Stomach (tissue), 4 donors: Measurements from ENCODE around the gene TM4SF18.

Experiments
- EP300 ChIP-seq: sonication (generic); formaldehyde crosslinking; IDR thresholded peaks from one replicate; pipeline ENCODE4 v1.6.1; 2017; ENCODE audit warnings: antibody characterized with exemption
- POLR2AphosphoS5 ChIP-seq, 3 donors: sonication (generic); formaldehyde crosslinking; IDR thresholded peaks; one replicate each; pipeline ENCODE4 v1.6.1; 2016; ENCODE audit warnings: antibody characterized with exemption in 3 of 3
- TF ChIP-seq, protein P1 (sequence below), 7 experiments: fragments of 450-650 bp in 4 of 7; fragments of 200-600 bp in 3 of 7; sonication (generic) in 3 of 7; IDR thresholded peaks; one replicate each; pipeline ENCODE4 v1.5.1; 2016 to 2019; ENCODE audit warnings: antibody characterized with exemption in 7 of 7, control low read depth in 2 of 7, mild to moderate bottlenecking in 1 of 7

DNA sequence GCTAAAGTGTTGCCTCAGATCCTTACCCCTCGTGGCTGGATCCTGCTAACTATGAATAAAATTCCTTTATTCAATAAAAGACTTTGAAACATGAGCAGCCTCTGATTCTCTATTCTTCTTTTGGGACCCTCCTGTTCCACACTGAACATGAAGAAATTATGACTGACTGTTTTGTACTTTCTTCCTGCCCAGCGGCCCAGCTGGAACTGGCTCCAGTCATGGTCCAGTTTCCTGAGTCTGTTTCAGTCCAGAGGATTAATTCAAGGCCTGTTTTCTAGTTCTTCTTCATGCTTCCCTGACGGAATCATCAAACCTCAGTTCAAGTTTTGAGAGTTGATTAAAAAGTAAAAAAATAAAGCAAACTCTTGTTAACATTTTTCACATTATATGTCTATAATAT, 59.2 kb downstream of the TM4SF18 start:
- TF ChIP-seq, protein P1, sequence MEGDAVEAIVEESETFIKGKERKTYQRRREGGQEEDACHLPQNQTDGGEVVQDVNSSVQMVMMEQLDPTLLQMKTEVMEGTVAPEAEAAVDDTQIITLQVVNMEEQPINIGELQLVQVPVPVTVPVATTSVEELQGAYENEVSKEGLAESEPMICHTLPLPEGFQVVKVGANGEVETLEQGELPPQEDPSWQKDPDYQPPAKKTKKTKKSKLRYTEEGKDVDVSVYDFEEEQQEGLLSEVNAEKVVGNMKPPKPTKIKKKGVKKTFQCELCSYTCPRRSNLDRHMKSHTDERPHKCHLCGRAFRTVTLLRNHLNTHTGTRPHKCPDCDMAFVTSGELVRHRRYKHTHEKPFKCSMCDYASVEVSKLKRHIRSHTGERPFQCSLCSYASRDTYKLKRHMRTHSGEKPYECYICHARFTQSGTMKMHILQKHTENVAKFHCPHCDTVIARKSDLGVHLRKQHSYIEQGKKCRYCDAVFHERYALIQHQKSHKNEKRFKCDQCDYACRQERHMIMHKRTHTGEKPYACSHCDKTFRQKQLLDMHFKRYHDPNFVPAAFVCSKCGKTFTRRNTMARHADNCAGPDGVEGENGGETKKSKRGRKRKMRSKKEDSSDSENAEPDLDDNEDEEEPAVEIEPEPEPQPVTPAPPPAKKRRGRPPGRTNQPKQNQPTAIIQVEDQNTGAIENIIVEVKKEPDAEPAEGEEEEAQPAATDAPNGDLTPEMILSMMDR (IDR thresholded peaks at IDR 0.05), result no peak
- TF ChIP-seq EP300 (no peak), POLR2AphosphoS5 (IDR thresholded peaks at IDR 0.05) (no peak)
